ENCODE data around the gene RUFY3.

The RUFY3 gene

DNA sequence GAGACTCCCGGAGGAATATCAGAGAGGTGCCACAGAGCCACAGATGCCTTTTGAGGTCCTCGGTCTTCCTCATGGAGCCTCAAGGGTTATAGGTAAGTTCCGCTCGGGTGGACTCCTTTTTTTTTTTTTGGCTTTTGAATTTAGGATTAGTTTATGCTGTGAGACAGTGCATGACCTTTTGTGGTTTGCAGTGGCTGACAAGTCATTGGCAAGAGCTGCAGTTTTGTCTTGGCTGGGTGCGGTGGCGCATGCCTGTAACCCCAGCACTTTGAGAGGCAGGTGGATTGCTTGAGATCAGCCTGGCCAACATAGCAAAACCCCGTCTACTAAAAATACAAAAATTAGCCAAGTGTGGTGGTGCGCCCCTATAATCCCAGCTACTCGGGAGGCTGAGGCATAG lies 122.4 kb downstream of the RUFY3 start:
- DNase-seq, result no peak

- DNase-seq, result no peak
These were observed 127.5 kb downstream of the RUFY3 start for GRCh38 chr4:70849291-70849690.

GRCh38 chr4:70855464-70855863 lies 133.7 kb downstream of the RUFY3 start:
- no peak for DNase-seq
